Mammary epithelial cell (primary cell): Measurements from ENCODE around the gene TARDBP.

ENCODE experiments used
- EZH2 ChIP-seq: IDR thresholded peaks from 2 replicates; pipeline ENCODE4 v1.6.1; 2012; ENCODE audit warnings: low read length, inconsistent platforms, borderline replicate concordance
- TF ChIP-seq, protein P1 (sequence below), 2 donors: IDR thresholded peaks in 1 of 2; conservative IDR thresholded peaks in 1 of 2; 2 replicates each; pipeline ENCODE4 v1.5.1; 2011 to 2012; ENCODE audit warnings: inconsistent platforms in 2 of 2, low read length in 2 of 2, mild to moderate bottlenecking in 2 of 2, control low read depth in 1 of 2, low read depth in 1 of 2; ENCODE audit not compliant: insufficient read depth in 1 of 2; ENCODE audit errors: extremely low read depth in 1 of 2

DNA sequence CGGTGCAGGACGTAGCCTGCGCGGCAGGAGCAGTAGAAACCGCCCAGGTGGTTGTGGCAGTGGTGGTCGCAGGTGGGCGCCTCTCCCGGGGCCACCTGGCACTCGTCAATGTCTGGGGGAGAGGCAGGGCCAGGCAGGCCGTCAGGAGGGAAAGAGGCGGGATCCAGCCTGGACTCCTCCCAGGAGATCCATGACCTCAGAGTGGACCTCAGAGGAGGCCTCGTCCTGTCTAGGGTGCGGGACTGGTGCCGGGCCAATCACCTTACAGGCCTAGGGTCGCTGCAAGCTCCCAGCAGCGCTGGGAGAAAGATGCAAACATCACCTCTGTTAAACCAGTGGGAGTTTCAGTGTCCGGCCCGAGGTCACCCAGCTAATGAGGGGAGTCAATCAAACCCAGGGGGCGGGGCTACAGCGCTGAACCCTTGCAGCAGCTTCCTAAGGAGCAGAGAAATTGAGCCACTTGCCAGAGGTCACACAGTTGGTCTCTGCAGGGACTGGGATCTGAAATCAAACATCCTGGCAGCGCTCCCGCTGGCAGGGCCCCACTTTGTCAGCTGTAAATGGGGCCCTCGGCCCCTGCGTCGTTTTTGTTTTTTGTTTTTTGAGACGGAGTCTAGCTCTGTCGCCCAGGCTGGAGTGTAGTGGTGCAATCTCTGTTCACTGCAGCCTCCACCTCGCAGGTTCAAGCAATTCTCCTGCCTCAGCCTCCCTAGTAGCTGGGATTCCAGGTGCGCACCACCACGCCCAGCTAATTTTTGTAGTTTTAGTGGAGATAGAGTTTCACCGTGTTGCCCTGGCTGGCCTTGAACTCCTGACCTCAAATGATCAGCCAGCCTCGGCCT is 33.2 kb downstream of the TARDBP start:
- TF ChIP-seq, protein P1, sequence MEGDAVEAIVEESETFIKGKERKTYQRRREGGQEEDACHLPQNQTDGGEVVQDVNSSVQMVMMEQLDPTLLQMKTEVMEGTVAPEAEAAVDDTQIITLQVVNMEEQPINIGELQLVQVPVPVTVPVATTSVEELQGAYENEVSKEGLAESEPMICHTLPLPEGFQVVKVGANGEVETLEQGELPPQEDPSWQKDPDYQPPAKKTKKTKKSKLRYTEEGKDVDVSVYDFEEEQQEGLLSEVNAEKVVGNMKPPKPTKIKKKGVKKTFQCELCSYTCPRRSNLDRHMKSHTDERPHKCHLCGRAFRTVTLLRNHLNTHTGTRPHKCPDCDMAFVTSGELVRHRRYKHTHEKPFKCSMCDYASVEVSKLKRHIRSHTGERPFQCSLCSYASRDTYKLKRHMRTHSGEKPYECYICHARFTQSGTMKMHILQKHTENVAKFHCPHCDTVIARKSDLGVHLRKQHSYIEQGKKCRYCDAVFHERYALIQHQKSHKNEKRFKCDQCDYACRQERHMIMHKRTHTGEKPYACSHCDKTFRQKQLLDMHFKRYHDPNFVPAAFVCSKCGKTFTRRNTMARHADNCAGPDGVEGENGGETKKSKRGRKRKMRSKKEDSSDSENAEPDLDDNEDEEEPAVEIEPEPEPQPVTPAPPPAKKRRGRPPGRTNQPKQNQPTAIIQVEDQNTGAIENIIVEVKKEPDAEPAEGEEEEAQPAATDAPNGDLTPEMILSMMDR (conservative IDR thresholded peaks at IDR 0.05 in 1 of 2, IDR thresholded peaks at IDR 0.05 in 1 of 2; ENCODE audit: extremely low read depth in 1 of 2, insufficient read depth in 1 of 2, low read depth in 1 of 2, low read length in 2 of 2): no peak
- TF ChIP-seq EZH2: no peak
